Mesendoderm (in vitro differentiated cells): Measurements from ENCODE around the gene SEL1L3.

Experiments used
- DNase-seq: peaks from one replicate; pipeline ENCODE4 v3.0.0; 2013
- H2AK5ac ChIP-seq: 2 replicates; pipeline ENCODE4 v1.6.1; 2013; ENCODE audit warnings: low read length, inconsistent platforms
- H2BK120ac ChIP-seq: 2 replicates; pipeline ENCODE4 v1.6.1; 2013; ENCODE audit warnings: low read depth, mild to moderate bottlenecking, low read length, moderate library complexity, mixed read lengths
- H2BK15ac ChIP-seq: replicated peaks from 2 replicates; pipeline ENCODE4 v1.6.1; 2013; ENCODE audit warnings: low read depth, mild to moderate bottlenecking, moderate library complexity
- H2BK5ac ChIP-seq: 2 replicates; pipeline ENCODE4 v1.6.1; 2013; ENCODE audit warnings: low read length, inconsistent platforms
- H3K18ac ChIP-seq: 2 replicates; pipeline ENCODE4 v1.6.1; 2013; ENCODE audit warnings: mild to moderate bottlenecking, low read length, mixed read lengths
- H3K23ac ChIP-seq: one replicate; pipeline ENCODE4 v1.6.1; 2013; ENCODE audit warnings: low read length
- H3K27ac ChIP-seq: 2 replicates; pipeline ENCODE4 v1.5.1; 2013; ENCODE audit warnings: low read depth, mild to moderate bottlenecking, inconsistent platforms, low read length, moderate library complexity
- H3K27me3 ChIP-seq: 2 replicates; pipeline ENCODE4 v1.6.1; 2013; ENCODE audit warnings: low read length, control low read depth, mild to moderate bottlenecking, inconsistent platforms; ENCODE audit not compliant: insufficient read depth, poor library complexity
- H3K36me3 ChIP-seq: 2 replicates; pipeline ENCODE4 v1.6.1; 2013; ENCODE audit warnings: low read length, inconsistent platforms; ENCODE audit not compliant: control insufficient read depth, insufficient read depth
- H3K4ac ChIP-seq: one replicate; pipeline ENCODE4 v1.6.1; 2013; ENCODE audit warnings: low read depth, mild to moderate bottlenecking, low read length, moderate library complexity
- H3K4me1 ChIP-seq: 2 replicates; pipeline ENCODE4 v1.6.1; 2013; ENCODE audit warnings: low read depth, low read length, inconsistent platforms; ENCODE audit not compliant: control insufficient read depth
- H3K4me2 ChIP-seq: 2 replicates; pipeline ENCODE4 v1.6.1; 2013; ENCODE audit warnings: low read length
- H3K4me3 ChIP-seq: 2 replicates; pipeline ENCODE4 v1.5.1; 2013; ENCODE audit warnings: mild to moderate bottlenecking, low read length
- H3K56ac ChIP-seq: one replicate; pipeline ENCODE4 v1.6.1; 2013; ENCODE audit warnings: low read length
- H3K79me1 ChIP-seq: 2 replicates; pipeline ENCODE4 v1.6.1; 2013; ENCODE audit warnings: low read length, inconsistent platforms
- H3K79me2 ChIP-seq: 2 replicates; pipeline ENCODE4 v1.6.1; 2013; ENCODE audit warnings: mild to moderate bottlenecking, low read length; ENCODE audit not compliant: control insufficient read depth, insufficient read depth
- H3K9ac ChIP-seq: 2 replicates; pipeline ENCODE4 v1.6.1; 2013; ENCODE audit warnings: low read length, inconsistent platforms
- H4K5ac ChIP-seq: one replicate; pipeline ENCODE4 v1.6.1; 2013; ENCODE audit warnings: low read length
- H4K8ac ChIP-seq: one replicate; pipeline ENCODE4 v1.6.1; 2013; ENCODE audit warnings: low read depth, mild to moderate bottlenecking, control low read depth, low read length, moderate library complexity
- WGBS: extraction: QIAGEN DNeasy Blood & Tissue Kit; methylation state at CpG from one replicate; pipeline ENCODE4 v1.1.7; 2013; ENCODE audit warnings: low lambda C conversion rate, missing lambda C conversion rate; ENCODE audit not compliant: insufficient coverage; ENCODE audit errors: extremely low coverage; 5-methylcytosine and 5-hydroxymethylcytosine counted together

Gene SEL1L3

GRCh38 chr4:25767877-25768725, 94.7 kb downstream of the SEL1L3 start:
- H2BK5ac ChIP-seq = no peak overlapping the region
- peak; percentile 79 for DNase-seq
- no peak overlapping the region for H3K27ac ChIP-seq

DNA sequence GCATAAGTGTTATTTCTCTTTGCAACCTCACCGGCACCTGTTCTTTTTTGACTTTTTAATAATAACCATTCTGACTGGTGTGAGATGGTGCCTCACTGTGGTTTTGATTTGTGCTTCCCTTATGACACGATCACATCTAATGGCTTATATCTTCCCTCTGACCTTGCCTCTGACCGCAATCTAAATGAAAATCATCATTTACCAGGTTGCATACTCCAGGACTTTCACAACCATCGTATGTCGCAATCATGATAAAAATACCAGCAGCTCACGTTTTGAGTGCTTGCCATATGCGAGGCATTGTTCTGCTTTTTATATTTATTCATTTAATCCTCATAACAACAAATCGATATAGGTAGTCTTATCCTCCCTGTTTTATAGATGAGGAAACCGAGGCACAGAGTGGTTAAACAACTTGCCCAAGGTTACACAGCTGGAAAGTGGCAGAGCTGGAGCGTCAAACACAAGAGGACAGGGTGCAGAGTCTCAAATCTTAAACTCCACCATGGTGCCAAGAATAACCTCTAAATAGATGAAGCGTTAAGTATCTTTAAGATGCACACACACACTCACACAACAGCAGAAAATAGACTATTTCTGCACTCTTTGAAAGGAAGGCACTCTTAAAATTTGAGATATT, 102.2 kb downstream of the SEL1L3 start:
- H3K4me2 ChIP-seq = no peak overlapping the region
- no CpG with 5 or more reads among the region's 11 CpGs for WGBS
- H3K27me3 ChIP-seq = no peaks in the 10 kb centered on the region
- H4K8ac ChIP-seq = no peak overlapping the region
- H2BK120ac ChIP-seq = no peak overlapping the region
- H3K27ac ChIP-seq = no peak overlapping the region
- H2BK15ac ChIP-seq = no peak overlapping the region
- no peak overlapping the region for H4K5ac ChIP-seq
- H2BK5ac ChIP-seq = no peak overlapping the region
- no peak overlapping the region for H3K18ac ChIP-seq
- no peak overlapping the region for H3K56ac ChIP-seq
- no peak for DNase-seq
- H3K4ac ChIP-seq = no peak overlapping the region
- no peaks in the 10 kb centered on the region for H3K36me3 ChIP-seq
- no peaks in the 10 kb centered on the region for H3K4me1 ChIP-seq
- no peak overlapping the region for H2AK5ac ChIP-seq
- no peaks in the 10 kb centered on the region for H3K79me1 ChIP-seq
- no peak overlapping the region for H3K9ac ChIP-seq
- no peak overlapping the region for H3K23ac ChIP-seq
- no peak overlapping the region for H3K4me3 ChIP-seq
- no peaks in the 10 kb centered on the region for H3K79me2 ChIP-seq

More at GRCh38 chr4:25767877-25768725, 94.7 kb downstream of the SEL1L3 start:
- no peaks in the 10 kb centered on the region for H3K79me1 ChIP-seq
- no peak overlapping the region for H4K8ac ChIP-seq
- H3K36me3 ChIP-seq = no peaks in the 10 kb centered on the region
- no CpG with 5 or more reads among the region's 8 CpGs for WGBS
- H2AK5ac ChIP-seq = no peak overlapping the region
- H3K4me1 ChIP-seq = no peaks in the 10 kb centered on the region
- H3K9ac ChIP-seq = no peak overlapping the region
- no peak overlapping the region for H3K4me2 ChIP-seq
- H2BK15ac ChIP-seq = no peak overlapping the region
- no peak overlapping the region for H3K23ac ChIP-seq
- no peaks in the 10 kb centered on the region for H3K79me2 ChIP-seq
- H4K5ac ChIP-seq = no peak overlapping the region
- no peaks in the 10 kb centered on the region for H3K27me3 ChIP-seq
- no peak overlapping the region for H3K4me3 ChIP-seq
- no peak overlapping the region for H2BK120ac ChIP-seq
- H3K4ac ChIP-seq = no peak overlapping the region
- H3K18ac ChIP-seq = no peak overlapping the region
- H3K56ac ChIP-seq = no peak overlapping the region

GRCh38 chr4:25760048-25760447, 102.7 kb downstream of the SEL1L3 start:
- Histone ChIP-seq H3K79me1 (no peaks in the 10 kb centered on the region), H3K4me3 (no peak overlapping the region), H2BK15ac (no peak overlapping the region), H3K4me1 (no peaks in the 10 kb centered on the region), H3K4ac (no peak overlapping the region), H4K5ac (no peak overlapping the region), H3K23ac (no peak overlapping the region), H3K27me3 (no peaks in the 10 kb centered on the region), H3K4me2 (no peak overlapping the region), H3K9ac (no peak overlapping the region), H4K8ac (no peak overlapping the region), H2AK5ac (no peak overlapping the region), H3K27ac (no peak overlapping the region), H3K79me2 (no peaks in the 10 kb centered on the region), H3K18ac (no peak overlapping the region), H3K36me3 (no peaks in the 10 kb centered on the region), H2BK5ac (no peak overlapping the region), H2BK120ac (no peak overlapping the region), H3K56ac (no peak overlapping the region)
- WGBS = no CpG with 5 or more reads among the region's 4 CpGs
- no peak for DNase-seq

GRCh38 chr4:25759101-25759500, 103.7 kb downstream of the SEL1L3 start:
- H3K79me1 ChIP-seq = no peaks in the 10 kb centered on the region
- no peak overlapping the region for H2BK5ac ChIP-seq
- H3K4me3 ChIP-seq = no peak overlapping the region
- H3K36me3 ChIP-seq = no peaks in the 10 kb centered on the region
- no peak overlapping the region for H3K9ac ChIP-seq
- H3K27ac ChIP-seq = no peak overlapping the region
- H4K5ac ChIP-seq = no peak overlapping the region
- no peak overlapping the region for H2BK15ac ChIP-seq
- H3K4me2 ChIP-seq = no peak overlapping the region
- no peak overlapping the region for H4K8ac ChIP-seq
- H2BK120ac ChIP-seq = no peak overlapping the region
- no peaks in the 10 kb centered on the region for H3K79me2 ChIP-seq
- no CpG with 5 or more reads among the region's 8 CpGs for WGBS
- H3K4ac ChIP-seq = no peak overlapping the region
- H3K4me1 ChIP-seq = no peaks in the 10 kb centered on the region
- no peak overlapping the region for H3K18ac ChIP-seq
- no peak overlapping the region for H3K56ac ChIP-seq
- no peak for DNase-seq
- H2AK5ac ChIP-seq = no peak overlapping the region
- no peaks in the 10 kb centered on the region for H3K27me3 ChIP-seq
- no peak overlapping the region for H3K23ac ChIP-seq

GRCh38 chr4:25757452-25757851, 105.3 kb downstream of the SEL1L3 start:
- no peak overlapping the region for H3K4me3 ChIP-seq
- no peak overlapping the region for H3K18ac ChIP-seq
- no peak overlapping the region for H2BK15ac ChIP-seq
- no peak overlapping the region for H2AK5ac ChIP-seq
- no peaks in the 10 kb centered on the region for H3K36me3 ChIP-seq
- H2BK120ac ChIP-seq = no peak overlapping the region
- no peaks in the 10 kb centered on the region for H3K4me1 ChIP-seq
- H3K27me3 ChIP-seq = no peaks in the 10 kb centered on the region
- no peak overlapping the region for H4K5ac ChIP-seq
- no peak overlapping the region for H3K27ac ChIP-seq
- WGBS = no CpG with 5 or more reads among the region's 8 CpGs
- no peak overlapping the region for H3K56ac ChIP-seq
- H2BK5ac ChIP-seq = no peak overlapping the region
- no peak overlapping the region for H3K4me2 ChIP-seq
- DNase-seq = no peak
- no peaks in the 10 kb centered on the region for H3K79me1 ChIP-seq
- no peak overlapping the region for H3K4ac ChIP-seq
- H4K8ac ChIP-seq = no peak overlapping the region
- H3K9ac ChIP-seq = no peak overlapping the region
- H3K79me2 ChIP-seq = no peaks in the 10 kb centered on the region
- H3K23ac ChIP-seq = no peak overlapping the region
